Skeletal muscle satellite cell (primary cell): ENCODE data around the gene CDCA4.
A peak's percentile ranks its signal among the peaks of the same experiment; 100 is the strongest.

Source experiments
- H3K27me3 ChIP-seq: 2 replicates; pipeline ENCODE4 v1.7.0; 2013; ENCODE audit warnings: low read length; ENCODE audit not compliant: control insufficient read depth, insufficient read depth
- H3K36me3 ChIP-seq: 2 replicates; pipeline ENCODE4 v1.7.0; 2013; ENCODE audit warnings: mild to moderate bottlenecking, control low read depth, low read length; ENCODE audit not compliant: insufficient read depth
- H3K4me1 ChIP-seq: 2 replicates; pipeline ENCODE4 v1.7.0; 2013; ENCODE audit warnings: low read length; ENCODE audit not compliant: control insufficient read depth, insufficient read depth
- H3K4me2 ChIP-seq: 2 replicates; pipeline ENCODE4 v1.7.0; 2013; ENCODE audit warnings: mild to moderate bottlenecking, low read length
- H3K4me3 ChIP-seq: 2 replicates; pipeline ENCODE4 v1.7.0; 2013; ENCODE audit warnings: low read length
- H3K9ac ChIP-seq: 2 replicates; pipeline ENCODE4 v1.7.0; 2013; ENCODE audit warnings: mild to moderate bottlenecking, low read depth, low read length, moderate library complexity
- H3K9me3 ChIP-seq: replicated peaks from 2 replicates; pipeline ENCODE4 v1.7.0; 2013; ENCODE audit warnings: mild to moderate bottlenecking, control low read depth, low read length

Gene CDCA4

GRCh38 chr14:105018414-105018813 lies 2.5 kb downstream of the CDCA4 start:
- Histone ChIP-seq H3K9ac (peak overlapping the region; percentile 11), H3K4me1 (peaks cover 66% of the 10 kb centered on the region), H3K4me2 (peak overlapping the region; percentile 59), H3K9me3 (no peaks in the 10 kb centered on the region), H3K4me3 (peak overlapping the region; percentile 8), H3K27me3 (no peaks in the 10 kb centered on the region), H3K36me3 (peaks cover 5% of the 10 kb centered on the region)

GRCh38 chr14:105015905-105016304 lies 5.0 kb downstream of the CDCA4 start:
- no peak overlapping the region for H3K9ac ChIP-seq
- no peaks in the 10 kb centered on the region for H3K27me3 ChIP-seq
- no peak overlapping the region for H3K4me3 ChIP-seq
- no peak overlapping the region for H3K4me2 ChIP-seq
- peaks cover 15% of the 10 kb centered on the region for H3K36me3 ChIP-seq
- H3K4me1 ChIP-seq = peaks cover 64% of the 10 kb centered on the region
- no peaks in the 10 kb centered on the region for H3K9me3 ChIP-seq

GRCh38 chr14:105015242-105015641 lies 5.6 kb downstream of the CDCA4 start:
- no peak overlapping the region for H3K4me3 ChIP-seq
- H3K9me3 ChIP-seq = no peaks in the 10 kb centered on the region
- peaks cover 21% of the 10 kb centered on the region for H3K36me3 ChIP-seq
- no peaks in the 10 kb centered on the region for H3K27me3 ChIP-seq
- H3K4me1 ChIP-seq = peaks cover 64% of the 10 kb centered on the region
- no peak overlapping the region for H3K9ac ChIP-seq
- peak overlapping the region; percentile 61 for H3K4me2 ChIP-seq

- H3K9me3 ChIP-seq = no peaks in the 10 kb centered on the region
- peak overlapping the region; percentile 61 for H3K4me2 ChIP-seq
- H3K4me3 ChIP-seq = no peak overlapping the region
- H3K36me3 ChIP-seq = peaks cover 27% of the 10 kb centered on the region
- H3K27me3 ChIP-seq = no peaks in the 10 kb centered on the region
- no peak overlapping the region for H3K9ac ChIP-seq
- H3K4me1 ChIP-seq = peaks cover 61% of the 10 kb centered on the region
Measured at GRCh38 chr14:105014631-105015030, 6.3 kb downstream of the CDCA4 start.

GRCh38 chr14:105014032-105014431 lies 6.9 kb downstream of the CDCA4 start:
- peaks cover 33% of the 10 kb centered on the region for H3K36me3 ChIP-seq

GRCh38 chr14:105013150-105013785 lies 7.6 kb downstream of the CDCA4 start:
- H3K4me2 ChIP-seq = peak overlapping the region; percentile 61
- no peaks in the 10 kb centered on the region for H3K27me3 ChIP-seq
- H3K9me3 ChIP-seq = no peaks in the 10 kb centered on the region
- H3K36me3 ChIP-seq = peaks cover 35% of the 10 kb centered on the region
- H3K4me1 ChIP-seq = peaks cover 49% of the 10 kb centered on the region
- peak overlapping the region; percentile 26 for H3K9ac ChIP-seq
- no peak overlapping the region for H3K4me3 ChIP-seq

More at GRCh38 chr14:105014032-105014431, 6.9 kb downstream of the CDCA4 start:
- Histone ChIP-seq H3K27me3 (no peaks in the 10 kb centered on the region), H3K4me2 (peak overlapping the region; percentile 61), H3K4me1 (peaks cover 55% of the 10 kb centered on the region), H3K9ac (no peak overlapping the region), H3K9me3 (no peaks in the 10 kb centered on the region), H3K4me3 (no peak overlapping the region)

- H3K4me3 ChIP-seq = peak overlapping the region; percentile 1
- no peaks in the 10 kb centered on the region for H3K27me3 ChIP-seq
Measured at GRCh38 chr14:105012171-105012985, 8.5 kb downstream of the CDCA4 start.

GRCh38 chr14:105011312-105011990 lies 9.4 kb downstream of the CDCA4 start:
- Histone ChIP-seq H3K27me3 (no peaks in the 10 kb centered on the region), H3K4me2 (peak overlapping the region; percentile 43), H3K9me3 (no peaks in the 10 kb centered on the region), H3K9ac (no peak overlapping the region), H3K4me3 (no peak overlapping the region), H3K36me3 (peaks cover 47% of the 10 kb centered on the region), H3K4me1 (peaks cover 38% of the 10 kb centered on the region)

More at GRCh38 chr14:105012171-105012985, 8.5 kb downstream of the CDCA4 start:
- peaks cover 41% of the 10 kb centered on the region for H3K36me3 ChIP-seq
- peak overlapping the region; percentile 61 for H3K4me2 ChIP-seq
- H3K9me3 ChIP-seq = no peaks in the 10 kb centered on the region
- H3K4me1 ChIP-seq = peaks cover 43% of the 10 kb centered on the region
- peak overlapping the region; percentile 12 for H3K9ac ChIP-seq

- no peak overlapping the region for H3K4me2 ChIP-seq
- H3K27me3 ChIP-seq = no peaks in the 10 kb centered on the region
- H3K9me3 ChIP-seq = no peaks in the 10 kb centered on the region
- no peak overlapping the region for H3K9ac ChIP-seq
- H3K36me3 ChIP-seq = peaks cover 49% of the 10 kb centered on the region
- peaks cover 37% of the 10 kb centered on the region for H3K4me1 ChIP-seq
- no peak overlapping the region for H3K4me3 ChIP-seq
Measured at GRCh38 chr14:105010891-105011291, 10.0 kb downstream of the CDCA4 start.

GRCh38 chr14:105010106-105010505 lies 10.8 kb downstream of the CDCA4 start:
- peaks cover 34% of the 10 kb centered on the region for H3K4me1 ChIP-seq

GRCh38 chr14:105007593-105008264 lies 13.2 kb downstream of the CDCA4 start:
- Histone ChIP-seq H3K4me1 (peaks cover 26% of the 10 kb centered on the region), H3K27me3 (no peaks in the 10 kb centered on the region), H3K9me3 (no peaks in the 10 kb centered on the region), H3K9ac (no peak overlapping the region), H3K4me3 (no peak overlapping the region), H3K4me2 (no peak overlapping the region), H3K36me3 (peaks cover 49% of the 10 kb centered on the region)

More at GRCh38 chr14:105010106-105010505, 10.8 kb downstream of the CDCA4 start:
- H3K4me2 ChIP-seq = no peak overlapping the region
- H3K9me3 ChIP-seq = no peaks in the 10 kb centered on the region
- H3K27me3 ChIP-seq = no peaks in the 10 kb centered on the region
- H3K4me3 ChIP-seq = no peak overlapping the region
- H3K9ac ChIP-seq = no peak overlapping the region
- H3K36me3 ChIP-seq = peaks cover 49% of the 10 kb centered on the region
